Measurements from ENCODE around the gene LRRC46.

DNA sequence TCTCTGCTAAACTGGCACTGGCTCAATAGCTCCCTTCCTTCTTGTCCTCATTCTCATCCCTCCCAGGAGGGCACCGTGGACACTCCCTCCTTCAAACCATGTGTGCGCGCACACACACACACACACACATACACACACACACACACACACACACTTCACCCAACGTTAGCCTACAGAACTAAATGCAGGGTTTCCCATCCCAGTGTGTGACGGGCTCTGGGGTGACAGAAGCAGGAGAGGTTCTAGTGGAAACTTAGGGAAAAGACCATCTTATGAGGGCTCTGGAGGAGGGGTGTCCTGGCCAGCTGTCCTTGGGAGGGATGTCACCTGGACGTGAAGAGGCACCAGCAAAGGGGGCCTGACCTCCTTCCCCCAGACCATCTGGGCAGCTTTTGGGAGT is 29.6 kb upstream of the LRRC46 start:
- TF ChIP-seq MAFK (IDR thresholded peaks at IDR 0.05; ENCODE audit: low read depth, low read length): no peak
- TF ChIP-seq, protein P1, sequence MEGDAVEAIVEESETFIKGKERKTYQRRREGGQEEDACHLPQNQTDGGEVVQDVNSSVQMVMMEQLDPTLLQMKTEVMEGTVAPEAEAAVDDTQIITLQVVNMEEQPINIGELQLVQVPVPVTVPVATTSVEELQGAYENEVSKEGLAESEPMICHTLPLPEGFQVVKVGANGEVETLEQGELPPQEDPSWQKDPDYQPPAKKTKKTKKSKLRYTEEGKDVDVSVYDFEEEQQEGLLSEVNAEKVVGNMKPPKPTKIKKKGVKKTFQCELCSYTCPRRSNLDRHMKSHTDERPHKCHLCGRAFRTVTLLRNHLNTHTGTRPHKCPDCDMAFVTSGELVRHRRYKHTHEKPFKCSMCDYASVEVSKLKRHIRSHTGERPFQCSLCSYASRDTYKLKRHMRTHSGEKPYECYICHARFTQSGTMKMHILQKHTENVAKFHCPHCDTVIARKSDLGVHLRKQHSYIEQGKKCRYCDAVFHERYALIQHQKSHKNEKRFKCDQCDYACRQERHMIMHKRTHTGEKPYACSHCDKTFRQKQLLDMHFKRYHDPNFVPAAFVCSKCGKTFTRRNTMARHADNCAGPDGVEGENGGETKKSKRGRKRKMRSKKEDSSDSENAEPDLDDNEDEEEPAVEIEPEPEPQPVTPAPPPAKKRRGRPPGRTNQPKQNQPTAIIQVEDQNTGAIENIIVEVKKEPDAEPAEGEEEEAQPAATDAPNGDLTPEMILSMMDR (conservative IDR thresholded peaks at IDR 0.05; ENCODE audit: low read depth, low read length): no peak
- no peak for TF ChIP-seq POLR2A (IDR thresholded peaks at IDR 0.05; ENCODE audit: low read depth, low read length)
- TF ChIP-seq RAD21 (IDR thresholded peaks at IDR 0.05; ENCODE audit: low read length): no peak
- TF ChIP-seq BHLHE40 (IDR thresholded peaks at IDR 0.05; ENCODE audit: low read depth, low read length): no peak
- no peak for TF ChIP-seq NFE2L2 (IDR thresholded peaks at IDR 0.05; ENCODE audit: low read depth, low read length)
- TF ChIP-seq RCOR1 (IDR thresholded peaks at IDR 0.05; ENCODE audit: insufficient replicate concordance, low read length): no peak
- TF ChIP-seq CEBPB (IDR thresholded peaks at IDR 0.05; ENCODE audit: low read depth, low read length): no peak
- no peak for TF ChIP-seq CHD1 (IDR thresholded peaks at IDR 0.05; ENCODE audit: low read depth, low read length)
- TF ChIP-seq SMC3 (IDR thresholded peaks at IDR 0.05; ENCODE audit: low read depth, low read length): no peak
- no peak for TF ChIP-seq MXI1 (IDR thresholded peaks at IDR 0.05; ENCODE audit: borderline replicate concordance, low read depth, low read length)
- TF ChIP-seq, protein P2, sequence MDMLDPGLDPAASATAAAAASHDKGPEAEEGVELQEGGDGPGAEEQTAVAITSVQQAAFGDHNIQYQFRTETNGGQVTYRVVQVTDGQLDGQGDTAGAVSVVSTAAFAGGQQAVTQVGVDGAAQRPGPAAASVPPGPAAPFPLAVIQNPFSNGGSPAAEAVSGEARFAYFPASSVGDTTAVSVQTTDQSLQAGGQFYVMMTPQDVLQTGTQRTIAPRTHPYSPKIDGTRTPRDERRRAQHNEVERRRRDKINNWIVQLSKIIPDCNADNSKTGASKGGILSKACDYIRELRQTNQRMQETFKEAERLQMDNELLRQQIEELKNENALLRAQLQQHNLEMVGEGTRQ (IDR thresholded peaks at IDR 0.05; ENCODE audit: low read depth, low read length): no peak
- TF ChIP-seq RFX5 (IDR thresholded peaks at IDR 0.05; ENCODE audit: low read depth, low read length): no peak

Data from IMR-90 (cell line).